Measurements from ENCODE around the gene PTPRG. TPM values are rescaled to one million over a fixed set of nuclear protein-coding genes. Genes with fewer than 3 reads are reported as not detected.

Gene PTPRG
- total RNA-seq (31.0 and 34.9 TPM in 2 replicates), polyA plus RNA-seq (8.5 and 9.1 TPM in 2 replicates)

DNA sequence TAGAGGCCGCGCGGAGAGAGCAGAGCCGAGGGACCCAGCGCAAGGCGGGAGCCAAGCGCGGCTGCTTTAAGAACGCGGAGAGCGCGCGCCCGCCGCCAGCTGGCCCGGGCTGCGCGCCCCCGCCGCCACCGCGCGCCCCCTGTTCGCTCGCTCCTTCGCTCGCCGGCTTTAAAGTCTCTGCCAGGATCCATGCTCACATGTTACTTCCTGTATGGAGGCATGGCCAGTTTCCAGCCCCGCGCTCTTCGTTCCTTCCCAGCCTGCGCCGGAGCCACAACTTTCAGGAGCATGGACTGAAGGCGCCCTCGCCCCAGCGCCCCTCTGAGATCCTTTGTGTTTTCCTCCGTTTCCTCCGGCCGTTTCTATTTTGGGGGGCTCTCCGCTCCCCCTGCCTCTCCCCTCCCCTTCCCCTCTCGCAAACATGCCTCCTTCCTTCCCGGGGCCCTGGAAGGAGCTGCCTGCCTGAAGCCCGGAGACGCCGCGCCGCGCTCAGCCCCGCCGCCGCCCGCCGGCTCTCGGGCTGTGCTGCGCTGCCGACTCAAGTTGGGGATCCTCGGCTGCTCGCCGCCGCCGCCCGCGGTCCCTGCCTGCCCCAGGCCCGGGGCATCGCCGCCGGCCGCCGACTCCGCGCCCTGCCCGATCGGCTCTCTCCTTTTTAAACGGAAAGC lies at the start of gene PTPRG:
Gene PTPRG, plus strand, starts transcription at position 198 of the 668 bp plus-strand sequence. CDS start 717 bp downstream, outside the sequence.
- H3K4me3 ChIP-seq: peak within 1 kb of the TSS; percentile 75
- H3K9me2 ChIP-seq (replicated peaks; ENCODE audit: insufficient read depth): no peaks in the 10 kb centered on the region
- peak; percentile 96 for DNase-seq (ENCODE audit: low spot score)
- H3K27ac ChIP-seq: peak within 1 kb of the TSS; percentile 99
- H3K9me3 ChIP-seq (ENCODE audit: low read depth): no peaks in the 10 kb centered on the region
- peaks cover 30% of the 10 kb centered on the region for H4K20me1 ChIP-seq (ENCODE audit: insufficient read depth, poor library complexity, severe bottlenecking)
- TF ChIP-seq EZH2 (IDR thresholded peaks at IDR 0.05; ENCODE audit: borderline replicate concordance) (no peak), EZH2phosphoT487 (IDR thresholded peaks at IDR 0.05; ENCODE audit: low read depth, severe bottlenecking, unreplicated experiment) (no peak)
- TF ChIP-seq, protein P1, sequence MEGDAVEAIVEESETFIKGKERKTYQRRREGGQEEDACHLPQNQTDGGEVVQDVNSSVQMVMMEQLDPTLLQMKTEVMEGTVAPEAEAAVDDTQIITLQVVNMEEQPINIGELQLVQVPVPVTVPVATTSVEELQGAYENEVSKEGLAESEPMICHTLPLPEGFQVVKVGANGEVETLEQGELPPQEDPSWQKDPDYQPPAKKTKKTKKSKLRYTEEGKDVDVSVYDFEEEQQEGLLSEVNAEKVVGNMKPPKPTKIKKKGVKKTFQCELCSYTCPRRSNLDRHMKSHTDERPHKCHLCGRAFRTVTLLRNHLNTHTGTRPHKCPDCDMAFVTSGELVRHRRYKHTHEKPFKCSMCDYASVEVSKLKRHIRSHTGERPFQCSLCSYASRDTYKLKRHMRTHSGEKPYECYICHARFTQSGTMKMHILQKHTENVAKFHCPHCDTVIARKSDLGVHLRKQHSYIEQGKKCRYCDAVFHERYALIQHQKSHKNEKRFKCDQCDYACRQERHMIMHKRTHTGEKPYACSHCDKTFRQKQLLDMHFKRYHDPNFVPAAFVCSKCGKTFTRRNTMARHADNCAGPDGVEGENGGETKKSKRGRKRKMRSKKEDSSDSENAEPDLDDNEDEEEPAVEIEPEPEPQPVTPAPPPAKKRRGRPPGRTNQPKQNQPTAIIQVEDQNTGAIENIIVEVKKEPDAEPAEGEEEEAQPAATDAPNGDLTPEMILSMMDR (IDR thresholded peaks at IDR 0.05; ENCODE audit: poor library complexity): no peak
- no peaks in the 10 kb centered on the region for H3K4me1 ChIP-seq (ENCODE audit: insufficient read depth)
- peak within 1 kb of the TSS; percentile 97 for H3K4me2 ChIP-seq
- H3K27me3 ChIP-seq: no peaks in the 10 kb centered on the region
- WGBS (ENCODE audit: low lambda C conversion rate, missing lambda C conversion rate): 2% methylated on average over 74 of the region's 74 CpGs
- H3K36me3 ChIP-seq (replicated peaks; ENCODE audit: insufficient read depth, low read depth): no peaks in the 10 kb centered on the region
- H2AFZ ChIP-seq: peak within 1 kb of the TSS; percentile 80
- peaks cover 39% of the 10 kb centered on the region for H3K79me2 ChIP-seq

DNA sequence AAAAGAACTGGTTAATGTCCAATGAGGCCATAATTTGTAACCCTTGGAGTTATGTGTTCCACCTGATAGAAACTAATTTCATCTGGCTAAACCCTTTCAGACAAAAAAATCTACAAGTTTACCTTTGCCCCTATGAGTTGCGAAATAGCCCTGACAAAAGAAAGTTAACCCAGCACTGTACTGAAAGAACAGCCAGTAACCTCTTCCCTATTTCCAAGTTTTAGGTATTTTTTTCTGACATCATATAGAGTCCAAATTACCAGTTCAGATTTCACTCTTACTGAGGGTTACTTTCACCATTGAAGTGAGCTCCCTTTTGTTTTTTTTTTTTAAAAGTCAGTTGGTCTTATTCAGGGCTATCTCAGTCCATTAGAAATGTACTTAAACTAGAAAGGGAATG lies 42.8 kb upstream of the PTPRG start:
- DNase-seq (ENCODE audit: low spot score): peak; percentile 7
- Histone ChIP-seq H3K9me2 (replicated peaks; ENCODE audit: insufficient read depth) (no peaks in the 10 kb centered on the region), H2AFZ (no peak overlapping the region), H3K79me2 (no peaks in the 10 kb centered on the region), H3K4me2 (no peak overlapping the region), H3K9me3 (ENCODE audit: low read depth) (no peaks in the 10 kb centered on the region), H3K4me1 (ENCODE audit: insufficient read depth) (no peaks in the 10 kb centered on the region), H3K27me3 (no peaks in the 10 kb centered on the region), H4K20me1 (ENCODE audit: insufficient read depth, poor library complexity, severe bottlenecking) (no peaks in the 10 kb centered on the region), H3K27ac (no peak overlapping the region), H3K4me3 (no peak overlapping the region), H3K36me3 (replicated peaks; ENCODE audit: insufficient read depth, low read depth) (no peaks in the 10 kb centered on the region)
- no peak for TF ChIP-seq EZH2phosphoT487 (IDR thresholded peaks at IDR 0.05; ENCODE audit: low read depth, severe bottlenecking, unreplicated experiment)
- TF ChIP-seq EZH2 (IDR thresholded peaks at IDR 0.05; ENCODE audit: borderline replicate concordance): no peak
- TF ChIP-seq, protein P1 (IDR thresholded peaks at IDR 0.05; ENCODE audit: poor library complexity): no peak
- 89% methylated on average over 1 of the region's 1 CpG for WGBS (ENCODE audit: low lambda C conversion rate, missing lambda C conversion rate)

DNA sequence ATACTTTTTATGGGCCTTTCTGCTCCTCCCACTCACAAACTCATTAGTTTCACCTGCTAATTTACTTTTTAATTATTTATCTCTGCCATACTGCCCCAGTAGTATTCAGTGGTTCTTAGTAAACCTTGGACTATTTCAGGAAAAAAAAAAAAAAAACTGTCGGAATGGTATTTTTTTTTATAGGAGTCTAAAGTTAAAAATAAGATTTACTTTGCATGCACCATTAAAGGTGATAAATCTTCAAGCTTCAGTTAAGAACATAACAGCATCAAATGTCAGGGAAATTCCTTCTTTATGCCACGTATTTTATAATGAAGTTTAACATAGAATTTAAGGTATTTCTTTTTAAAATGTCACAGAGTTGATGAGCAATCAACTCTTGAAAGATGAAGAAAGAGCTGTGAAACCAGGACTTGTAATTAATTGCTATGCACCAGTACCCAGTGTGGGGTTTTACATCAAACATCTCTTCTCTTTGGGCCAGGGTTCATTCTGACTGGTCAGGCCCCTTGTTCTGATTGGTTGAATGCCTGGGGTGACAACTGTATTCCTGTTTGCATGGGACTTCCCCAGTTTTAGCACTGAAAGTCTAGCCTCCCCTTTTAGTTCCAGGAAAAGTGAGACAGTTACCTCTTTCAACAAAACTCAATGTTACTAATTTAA lies 40.3 kb upstream of the PTPRG start:
- Histone ChIP-seq H3K27ac (no peak overlapping the region), H3K36me3 (replicated peaks; ENCODE audit: insufficient read depth, low read depth) (no peaks in the 10 kb centered on the region), H3K79me2 (no peaks in the 10 kb centered on the region), H3K4me3 (no peak overlapping the region), H3K9me3 (ENCODE audit: low read depth) (no peaks in the 10 kb centered on the region), H3K4me2 (no peak overlapping the region), H3K9me2 (replicated peaks; ENCODE audit: insufficient read depth) (no peaks in the 10 kb centered on the region), H3K27me3 (no peaks in the 10 kb centered on the region), H2AFZ (no peak overlapping the region), H4K20me1 (ENCODE audit: insufficient read depth, poor library complexity, severe bottlenecking) (no peaks in the 10 kb centered on the region), H3K4me1 (ENCODE audit: insufficient read depth) (no peaks in the 10 kb centered on the region)
- DNase-seq (ENCODE audit: low spot score): no peak
- TF ChIP-seq EZH2 (IDR thresholded peaks at IDR 0.05; ENCODE audit: borderline replicate concordance) (no peak), EZH2phosphoT487 (IDR thresholded peaks at IDR 0.05; ENCODE audit: low read depth, severe bottlenecking, unreplicated experiment) (no peak)
- TF ChIP-seq, protein P1 (IDR thresholded peaks at IDR 0.05; ENCODE audit: poor library complexity): no peak
- WGBS (ENCODE audit: low lambda C conversion rate, missing lambda C conversion rate): 81% methylated on average over 2 of the region's 2 CpGs
